H9 (cell line): ENCODE results near the gene MGAT5. TPM values are rescaled to one million over a fixed set of nuclear protein-coding genes. Genes with fewer than 3 reads are reported as not detected.

ENCODE experiments used
- DNase-seq: peaks from one replicate; pipeline ENCODE4 v3.0.0-alpha.2; 2017
- H2AFZ ChIP-seq: one replicate; pipeline ENCODE4 v1.6.1; 2013; ENCODE audit warnings: mild to moderate bottlenecking, low read length, control low read depth, moderate library complexity
- H2AK5ac ChIP-seq: 2 replicates; pipeline ENCODE4 v1.6.1; 2013; ENCODE audit warnings: low read length, control low read depth, mixed read lengths; ENCODE audit not compliant: insufficient read length
- H2BK120ac ChIP-seq: one replicate; pipeline ENCODE4 v1.6.1; 2013; ENCODE audit warnings: low read depth, mild to moderate bottlenecking, low read length, control low read depth, inconsistent platforms; ENCODE audit not compliant: poor library complexity, severe bottlenecking
- H2BK12ac ChIP-seq: 2 replicates; pipeline ENCODE4 v1.6.1; 2013; ENCODE audit warnings: low read length, control low read depth, mixed read lengths, low read depth; ENCODE audit not compliant: insufficient read length
- H2BK15ac ChIP-seq: 2 replicates; pipeline ENCODE4 v1.6.1; 2013; ENCODE audit warnings: low read depth, low read length, control low read depth
- H2BK20ac ChIP-seq: one replicate; pipeline ENCODE4 v1.6.1; 2013; ENCODE audit warnings: low read depth, mild to moderate bottlenecking, low read length, control low read depth, inconsistent platforms; ENCODE audit not compliant: poor library complexity, severe bottlenecking
- H2BK5ac ChIP-seq: 2 replicates; pipeline ENCODE4 v1.6.1; 2013; ENCODE audit warnings: low read length, control low read depth, mixed read lengths; ENCODE audit not compliant: insufficient read length
- H3K14ac ChIP-seq: 2 replicates; pipeline ENCODE4 v1.6.1; 2013; ENCODE audit warnings: low read length, control low read depth; ENCODE audit not compliant: insufficient read depth
- H3K18ac ChIP-seq: 2 replicates; pipeline ENCODE4 v1.6.1; 2013; ENCODE audit warnings: low read depth, mild to moderate bottlenecking, mixed read lengths, low read length, control low read depth; ENCODE audit not compliant: insufficient read length
- H3K23ac ChIP-seq: 2 replicates; pipeline ENCODE4 v1.6.1; 2013; ENCODE audit warnings: low read length, control low read depth, mixed read lengths, low read depth; ENCODE audit not compliant: insufficient read length
- H3K23me2 ChIP-seq: 2 replicates; pipeline ENCODE4 v1.6.1; 2013; ENCODE audit warnings: low read depth, mild to moderate bottlenecking, mixed read lengths, low read length, control low read depth; ENCODE audit not compliant: insufficient read length, poor library complexity, severe bottlenecking
- H3K27ac ChIP-seq: 2 replicates; pipeline ENCODE4 v1.5.1; 2013; ENCODE audit warnings: low read length, control low read depth, mixed read lengths, low read depth; ENCODE audit not compliant: insufficient read length
- H3K27me3 ChIP-seq: 2 replicates; pipeline ENCODE4 v1.6.1; 2013; ENCODE audit warnings: low read length, control low read depth, inconsistent platforms; ENCODE audit not compliant: insufficient read depth
- H3K4ac ChIP-seq: 2 replicates; pipeline ENCODE4 v1.6.1; 2013; ENCODE audit warnings: low read depth, mild to moderate bottlenecking, control low read depth, inconsistent platforms, low read length, moderate library complexity
- H3K4me1 ChIP-seq: 2 replicates; pipeline ENCODE4 v1.6.1; 2013; ENCODE audit warnings: low read length, control low read depth, inconsistent platforms; ENCODE audit not compliant: insufficient read depth
- H3K4me2 ChIP-seq: 2 replicates; pipeline ENCODE4 v1.6.1; 2013; ENCODE audit warnings: low read length, control low read depth, mixed read lengths; ENCODE audit not compliant: insufficient read length, insufficient read depth
- H3K56ac ChIP-seq: 2 replicates; pipeline ENCODE4 v1.6.1; 2013; ENCODE audit warnings: low read depth, mild to moderate bottlenecking, mixed read lengths, low read length, control low read depth; ENCODE audit not compliant: insufficient read length
- H3K79me1 ChIP-seq: 2 replicates; pipeline ENCODE4 v1.6.1; 2013; ENCODE audit warnings: low read depth, mild to moderate bottlenecking, moderate library complexity, low read length, control low read depth, inconsistent platforms; ENCODE audit not compliant: insufficient read depth, poor library complexity, severe bottlenecking
- H3K79me2 ChIP-seq: 2 replicates; pipeline ENCODE4 v1.6.1; 2013; ENCODE audit warnings: low read length, control low read depth, inconsistent platforms; ENCODE audit not compliant: insufficient read depth
- H3K9ac ChIP-seq: 2 replicates; pipeline ENCODE4 v1.6.1; 2013; ENCODE audit warnings: low read length, control low read depth, mixed read lengths; ENCODE audit not compliant: insufficient read length; ENCODE audit errors: extremely low read depth
- H3K9me3 ChIP-seq: one replicate; pipeline ENCODE4 v1.6.1; 2013; ENCODE audit warnings: low read depth, low read length, inconsistent platforms; ENCODE audit not compliant: control insufficient read depth
- H3T11ph ChIP-seq: one replicate; pipeline ENCODE4 v1.6.1; 2013; ENCODE audit warnings: mild to moderate bottlenecking, low read length, control low read depth, inconsistent platforms
- H4K20me1 ChIP-seq: one replicate; pipeline ENCODE4 v1.6.1; 2013; ENCODE audit not compliant: control insufficient read depth, insufficient read length, insufficient read depth
- H4K5ac ChIP-seq: 2 replicates; pipeline ENCODE4 v1.6.1; 2013; ENCODE audit warnings: low read depth, mild to moderate bottlenecking, mixed read lengths, low read length, control low read depth; ENCODE audit not compliant: insufficient read length
- H4K8ac ChIP-seq: replicated peaks from 2 replicates; pipeline ENCODE4 v1.6.1; 2013; ENCODE audit warnings: low read length, control low read depth, mixed read lengths, low read depth; ENCODE audit not compliant: insufficient read length
- H4K91ac ChIP-seq: 2 replicates; pipeline ENCODE4 v1.6.1; 2013; ENCODE audit warnings: low read depth, mild to moderate bottlenecking, moderate library complexity, mixed read lengths, low read length, control low read depth; ENCODE audit not compliant: insufficient read length
- H3K27ac Mint-ChIP-seq, 3 experiments: 2 replicates in 2 of 3; 3 replicates in 1 of 3; pipeline ENCODE4 v1.8.0; 2020 to 2021; ENCODE audit warnings: mixed read lengths in 3 of 3, mild to moderate bottlenecking in 1 of 3, moderate library complexity in 1 of 3
- H3K27me3 Mint-ChIP-seq: 2 replicates; pipeline ENCODE4 v1.8.0; 2021; ENCODE audit warnings: low read depth, mild to moderate bottlenecking, moderate library complexity, mixed read lengths
- H3K36me3 Mint-ChIP-seq, 3 experiments: 2 replicates in 2 of 3; 3 replicates in 1 of 3; pipeline ENCODE4 v1.8.0; 2020 to 2021; ENCODE audit warnings: low read depth in 3 of 3, mixed read lengths in 3 of 3; ENCODE audit not compliant: insufficient read depth in 1 of 3
- H3K4me1 Mint-ChIP-seq, 2 experiments: 2 replicates each; pipeline ENCODE4 v1.8.0; 2020; ENCODE audit warnings: mixed read lengths in 2 of 2
- H3K4me3 Mint-ChIP-seq, 2 experiments: 2 replicates in 1 of 2; 3 replicates in 1 of 2; pipeline ENCODE4 v1.8.0; 2020 to 2021; ENCODE audit warnings: mild to moderate bottlenecking in 2 of 2, mixed read lengths in 2 of 2, moderate library complexity in 1 of 2
- H3K9me3 Mint-ChIP-seq, 2 experiments: 2 replicates in 1 of 2; 3 replicates in 1 of 2; pipeline ENCODE4 v1.8.0; 2020; ENCODE audit warnings: mild to moderate bottlenecking in 2 of 2, mixed read lengths in 2 of 2, moderate library complexity in 1 of 2
- WGBS: extraction: QIAGEN DNeasy Blood & Tissue Kit; methylation state at CpG from one replicate; pipeline ENCODE4 v1.1.7; 2013; ENCODE audit warnings: missing lambda C conversion rate, low lambda C conversion rate, mixed read lengths; ENCODE audit not compliant: insufficient read length; ENCODE audit errors: extremely low coverage; 5-methylcytosine and 5-hydroxymethylcytosine counted together
- total RNA-seq: library from RNA; stranded (reverse); gene quantifications from 2 replicates; pipeline ENCODE4 v1.2.1, GENCODE V29; 2021
- TF ChIP-seq, protein P1 (sequence below): fragments of 200-600 bp; sonication (generic); conservative IDR thresholded peaks from 3 replicates; pipeline ENCODE4 v1.8.0; 2021; ENCODE audit warnings: antibody characterized with exemption, mild to moderate bottlenecking

MGAT5 gene
- total RNA-seq, 1 experiment from 2014 or later: 25.7 TPM

GRCh38 chr2:134273256-134273983 lies 19.5 kb downstream of the MGAT5 start:
- no peak overlapping the region for H3T11ph ChIP-seq
- H2AFZ ChIP-seq: no peak overlapping the region

More at GRCh38 chr2:134273256-134273983, 19.5 kb downstream of the MGAT5 start:
- no peak overlapping the region for H2BK12ac ChIP-seq
- H3K79me2 ChIP-seq: no peaks in the 10 kb centered on the region
- H2BK20ac ChIP-seq: no peak overlapping the region
- no peak overlapping the region for H3K4me2 ChIP-seq
- H4K20me1 ChIP-seq: no peaks in the 10 kb centered on the region
- H3K27me3 Mint-ChIP-seq: peaks cover 20% of the 10 kb centered on the region
- H4K5ac ChIP-seq: no peak overlapping the region
- no peak overlapping the region for H2BK5ac ChIP-seq
- no peak overlapping the region for H3K4ac ChIP-seq
- no peak overlapping the region for H4K91ac ChIP-seq
- H3K4me1 ChIP-seq: no peaks in the 10 kb centered on the region
- H3K9ac ChIP-seq: no peak overlapping the region
- DNase-seq: no peak
- H3K56ac ChIP-seq: no peak overlapping the region
- H3K23ac ChIP-seq: no peak overlapping the region
- H2BK15ac ChIP-seq: no peak overlapping the region
- H2AK5ac ChIP-seq: no peak overlapping the region
- H3K79me1 ChIP-seq: peaks cover 2% of the 10 kb centered on the region
- no peaks in the 10 kb centered on the region; a peak in 2 of 5 replicates for H3K9me3 Mint-ChIP-seq
- H3K4me3 Mint-ChIP-seq: no peak overlapping the region
- H3K9me3 ChIP-seq: no peaks in the 10 kb centered on the region
- no peaks in the 10 kb centered on the region; a peak in 3 of 7 replicates for H3K36me3 Mint-ChIP-seq
- no peak overlapping the region for H3K27ac ChIP-seq
- no peak overlapping the region for H4K8ac ChIP-seq
- no peak overlapping the region for H2BK120ac ChIP-seq
- H3K27me3 ChIP-seq: no peaks in the 10 kb centered on the region
- WGBS: no CpG with 5 or more reads among the region's 4 CpGs
- H3K27ac Mint-ChIP-seq: no peak overlapping the region
- no peaks in the 10 kb centered on the region for H3K23me2 ChIP-seq
- peaks cover 13 to 18% of the 10 kb centered on the region in 2 experiments for H3K4me1 Mint-ChIP-seq
- H3K14ac ChIP-seq: no peak overlapping the region
- TF ChIP-seq, protein P1, sequence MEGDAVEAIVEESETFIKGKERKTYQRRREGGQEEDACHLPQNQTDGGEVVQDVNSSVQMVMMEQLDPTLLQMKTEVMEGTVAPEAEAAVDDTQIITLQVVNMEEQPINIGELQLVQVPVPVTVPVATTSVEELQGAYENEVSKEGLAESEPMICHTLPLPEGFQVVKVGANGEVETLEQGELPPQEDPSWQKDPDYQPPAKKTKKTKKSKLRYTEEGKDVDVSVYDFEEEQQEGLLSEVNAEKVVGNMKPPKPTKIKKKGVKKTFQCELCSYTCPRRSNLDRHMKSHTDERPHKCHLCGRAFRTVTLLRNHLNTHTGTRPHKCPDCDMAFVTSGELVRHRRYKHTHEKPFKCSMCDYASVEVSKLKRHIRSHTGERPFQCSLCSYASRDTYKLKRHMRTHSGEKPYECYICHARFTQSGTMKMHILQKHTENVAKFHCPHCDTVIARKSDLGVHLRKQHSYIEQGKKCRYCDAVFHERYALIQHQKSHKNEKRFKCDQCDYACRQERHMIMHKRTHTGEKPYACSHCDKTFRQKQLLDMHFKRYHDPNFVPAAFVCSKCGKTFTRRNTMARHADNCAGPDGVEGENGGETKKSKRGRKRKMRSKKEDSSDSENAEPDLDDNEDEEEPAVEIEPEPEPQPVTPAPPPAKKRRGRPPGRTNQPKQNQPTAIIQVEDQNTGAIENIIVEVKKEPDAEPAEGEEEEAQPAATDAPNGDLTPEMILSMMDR: no peak
- H3K18ac ChIP-seq: no peak overlapping the region
